B cell (primary cell): ENCODE data around the gene HS3ST3B1. TPM values are rescaled to one million over a fixed set of nuclear protein-coding genes. Genes with fewer than 3 reads are reported as not detected.
A peak's percentile ranks its signal among the peaks of the same experiment; 100 is the strongest.

ENCODE experiments used
- ATAC-seq: fragments of 200-7000 bp; cut with Tn5 transposase; one replicate; pipeline ENCODE4 v1.10.0; 2021; ENCODE audit warnings: low read depth, mild to moderate bottlenecking, moderate number of reproducible peaks, moderate library complexity
- CTCF ChIA-PET: fragments of 350-600 bp; sonication (Branson Sonifier 250); formaldehyde crosslinking; loops from one replicate; lab custom pipeline; 2021; ENCODE audit warnings: antibody characterized with exemption, inconsistent platforms; lab: Charles Lee
- POLR2A ChIA-PET: fragments of 350-600 bp; sonication (Branson Sonifier 250); formaldehyde crosslinking; loops from one replicate; lab custom pipeline; 2021; ENCODE audit warnings: antibody characterized with exemption; lab: Charles Lee
- DNase-seq: peaks from one replicate; pipeline ENCODE4 v3.0.0; 2013
- H2AFZ ChIP-seq: 2 replicates; pipeline ENCODE4 v1.6.1; 2012; ENCODE audit warnings: mild to moderate bottlenecking, low read depth, low read length; ENCODE audit not compliant: insufficient read depth, poor library complexity, severe bottlenecking
- H3K27ac ChIP-seq, 2 donors: 1 replicate in 1 of 2; 2 replicates in 1 of 2; pipeline ENCODE4 v1.5.1; 2012 to 2013; ENCODE audit warnings: low read length in 2 of 2, mild to moderate bottlenecking in 2 of 2, moderate library complexity in 1 of 2
- H3K27me3 ChIP-seq, 4 experiments: fragments of 200-600 bp in 1 of 4; sonication (generic) in 1 of 4; replicated peaks in 1 of 4; 1 replicate in 2 of 4; 2 replicates in 2 of 4; pipeline versions ENCODE4 v1.6.1 to v1.7.0; 2013 to 2016; ENCODE audit warnings: low read length in 3 of 4, mild to moderate bottlenecking in 2 of 4, mixed read lengths in 1 of 4, moderate library complexity in 1 of 4; ENCODE audit not compliant: insufficient read depth in 4 of 4, control insufficient read depth in 3 of 4; ENCODE audit errors: control extremely low read depth in 1 of 4
- H3K36me3 ChIP-seq, 2 experiments: replicated peaks in 1 of 2; 1 replicate in 1 of 2; 2 replicates in 1 of 2; pipeline versions ENCODE4 v1.6.1 to v1.7.1; 2013; ENCODE audit warnings: low read length in 1 of 2; ENCODE audit not compliant: insufficient read depth in 2 of 2, control insufficient read depth in 1 of 2; ENCODE audit errors: control extremely low read depth in 1 of 2, extremely low read depth in 1 of 2
- H3K4me1 ChIP-seq, 2 donors: fragments of 200-600 bp in 1 of 2; sonication (generic) in 1 of 2; 1 replicate in 1 of 2; 2 replicates in 1 of 2; pipeline versions ENCODE4 v1.5.1 to v1.6.1; 2013 to 2017; ENCODE audit warnings: low read length in 2 of 2; ENCODE audit not compliant: control insufficient read depth in 2 of 2, insufficient read depth in 2 of 2
- H3K4me2 ChIP-seq: replicated peaks from 2 replicates; pipeline ENCODE3; 2012; ENCODE audit warnings: mild to moderate bottlenecking, low read depth, low read length; ENCODE audit not compliant: poor library complexity, severe bottlenecking
- H3K4me3 ChIP-seq, 5 experiments: fragments of 200-600 bp in 1 of 5; sonication (generic) in 1 of 5; 1 replicate in 3 of 5; 2 replicates in 2 of 5; pipeline versions ENCODE4 v1.5.1 to v1.7.0; 2011 to 2016; ENCODE audit warnings: low read length in 4 of 5, mild to moderate bottlenecking in 4 of 5, low read depth in 2 of 5, control low read depth in 1 of 5, moderate library complexity in 1 of 5; ENCODE audit not compliant: insufficient read depth in 1 of 5; ENCODE audit errors: control extremely low read depth in 1 of 5, extremely low read depth in 1 of 5
- H3K79me2 ChIP-seq: fragments of 200-600 bp; sonication (generic); one replicate; pipeline ENCODE4 v1.6.0; 2016; ENCODE audit warnings: low read length; ENCODE audit not compliant: control insufficient read depth, insufficient read depth
- H3K9ac ChIP-seq: fragments of 200-600 bp; sonication (generic); 2 replicates; pipeline ENCODE4 v1.6.1; 2017; ENCODE audit warnings: mild to moderate bottlenecking, low read length, moderate library complexity
- H3K9me3 ChIP-seq, 3 donors: one replicate each; pipeline versions ENCODE4 v1.6.1 to v1.7.1; 2013; ENCODE audit warnings: low read length in 2 of 3; ENCODE audit not compliant: control insufficient read depth in 2 of 3, insufficient read depth in 1 of 3; ENCODE audit errors: control extremely low read depth in 1 of 3
- H4K20me1 ChIP-seq: 2 replicates; pipeline ENCODE4 v1.6.0; 2012; ENCODE audit warnings: mild to moderate bottlenecking, low read length; ENCODE audit not compliant: insufficient read depth, control insufficient read depth, poor library complexity, severe bottlenecking
- H3K27ac Mint-ChIP-seq: one replicate; pipeline ENCODE4 v1.8.0; 2021; ENCODE audit warnings: mixed read lengths
- H3K27me3 Mint-ChIP-seq: one replicate; pipeline ENCODE4 v1.8.0; 2021; ENCODE audit warnings: mixed read lengths
- H3K4me1 Mint-ChIP-seq: one replicate; pipeline ENCODE4 v1.8.0; 2021; ENCODE audit warnings: mixed read lengths
- H3K4me3 Mint-ChIP-seq: one replicate; pipeline ENCODE4 v1.8.0; 2021; ENCODE audit warnings: mixed read lengths
- H3K9me3 Mint-ChIP-seq: one replicate; pipeline ENCODE4 v1.8.0; 2022; ENCODE audit warnings: mixed read lengths; ENCODE audit not compliant: insufficient read depth
- EZH2 ChIP-seq: IDR thresholded peaks from 2 replicates; pipeline ENCODE4 v1.6.1; 2012; ENCODE audit warnings: borderline replicate concordance, low read depth, mild to moderate bottlenecking, moderate library complexity, low read length; ENCODE audit not compliant: insufficient read depth, poor library complexity, severe bottlenecking
- WGBS: methylation state at CpG from one replicate; pipeline ENCODE4 v1.1.5; 2013; ENCODE audit warnings: missing lambda C conversion rate; ENCODE audit not compliant: insufficient coverage; 5-methylcytosine and 5-hydroxymethylcytosine counted together
- intact Hi-C: fragments of 100-400 bp; cut with micrococcal nuclease; formaldehyde crosslinking; loops from one replicate; pipeline ENCODE4 v1.10.0; 2022
- polyA minus RNA-seq: library from RNA; depleted of rRNA, polyadenylated mRNA; stranded (reverse); fragments of >200 nt; gene quantifications from 2 replicates; pipeline ENCODE4 v1.2.3, GENCODE V29; 2012
- polyA plus RNA-seq: library from polyadenylated mRNA; depleted of rRNA; stranded (reverse); fragments of >200 nt; gene quantifications from 2 replicates; pipeline ENCODE4 v1.2.3, GENCODE V29; 2012
- total RNA-seq, 2 donors: library from RNA; stranded (reverse); fragments of 120-200 nt in 1 of 2; gene quantifications; 1 replicate in 1 of 2; 2 replicates in 1 of 2; pipeline versions ENCODE4 v1.2.3 to v1.2.4, GENCODE V29; 2013 to 2022
- TF ChIP-seq, protein P1 (sequence below): fragments of 200-600 bp; IDR thresholded peaks from one replicate; pipeline ENCODE4 v1.8.0; 2022; ENCODE audit warnings: antibody characterized with exemption, mild to moderate bottlenecking

The HS3ST3B1 gene
- 8.4 and 9.0 TPM in 2 replicates for total RNA-seq
- 1.7 TPM for total RNA-seq (2013)
- 0.75 and 1.1 TPM in 2 replicates for polyA plus RNA-seq
- 5.9 and 8.9 TPM in 2 replicates for polyA minus RNA-seq

DNA sequence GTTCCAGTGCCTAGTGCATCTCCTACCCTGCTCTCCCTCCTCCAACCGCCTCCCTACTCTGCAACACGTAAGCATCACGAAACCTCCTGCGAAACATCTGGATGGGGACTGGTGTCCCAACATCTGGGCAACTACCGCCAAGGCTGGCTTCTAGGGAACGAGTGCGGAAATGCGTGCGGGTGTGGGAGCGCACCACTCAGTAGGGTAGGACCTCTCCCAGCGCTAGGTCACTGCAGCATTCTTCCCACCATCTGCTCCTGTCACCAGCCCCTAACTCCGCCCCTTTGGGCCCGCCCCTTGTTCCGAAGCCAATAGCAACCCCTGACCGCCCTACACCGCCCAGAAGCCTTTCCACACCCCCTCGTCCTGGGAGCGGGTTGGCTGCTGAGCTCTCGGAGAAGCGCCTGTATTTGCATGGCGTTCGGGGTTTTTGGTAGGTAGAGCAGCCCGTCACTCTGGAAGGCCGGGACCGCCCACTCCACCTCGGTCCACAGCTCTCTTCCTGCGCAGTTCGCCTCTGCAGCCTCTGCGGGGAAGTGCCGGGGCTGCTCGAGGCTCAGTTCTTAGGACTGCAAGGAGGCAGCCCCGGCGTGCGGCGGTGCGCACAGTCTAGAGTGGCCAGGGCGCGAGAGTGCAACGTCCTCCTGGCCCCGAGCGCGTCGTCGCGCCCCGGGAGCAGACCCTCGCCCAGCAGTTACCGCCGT lies at the start of gene HS3ST3B1:
Gene HS3ST3B1, plus strand, starts transcription at position 507 of the 704 bp plus-strand sequence. CDS start 438 bp downstream, outside the sequence.
- Mint-ChIP-seq H3K27me3 (peaks cover 61% of the 10 kb centered on the region), H3K4me3 (peak within 1 kb of the TSS; percentile 96)
- WGBS = under 1% methylated on average over 46 of the region's 49 CpGs

DNA sequence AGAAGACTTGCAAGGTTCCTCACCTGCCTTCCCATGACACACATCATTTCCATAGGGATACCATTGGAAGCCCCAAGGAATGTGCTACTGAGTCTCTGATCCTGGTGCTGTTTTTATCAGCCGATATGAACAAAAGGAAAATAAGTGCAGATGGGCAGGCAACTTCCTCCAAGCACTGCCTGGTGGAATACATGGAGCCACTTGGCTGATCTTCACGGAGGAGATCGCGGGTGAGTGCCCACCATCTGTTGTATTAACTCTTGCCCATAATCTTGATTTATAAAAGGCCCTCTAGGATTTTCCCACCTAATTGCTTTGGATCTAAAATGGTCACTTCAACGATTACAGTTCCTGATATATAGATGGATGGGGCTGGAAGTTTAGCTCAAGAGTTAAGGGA lies 39.5 kb upstream of the HS3ST3B1 start:
- ChIA-PET CTCF (no interaction called here), POLR2A (no interaction called here)
- no peak for DNase-seq
- Histone ChIP-seq H4K20me1 (no peaks in the 10 kb centered on the region), H2AFZ (no peak overlapping the region), H3K4me3 (no peak overlapping the region), H3K9ac (no peak overlapping the region), H3K27ac (no peak overlapping the region), H3K79me2 (no peaks in the 10 kb centered on the region), H3K36me3 (no peaks in the 10 kb centered on the region), H3K4me1 (no peaks in the 10 kb centered on the region), H3K4me2 (no peak overlapping the region), H3K27me3 (peaks cover 0 to 6% (median under 1%) of the 10 kb centered on the region in 4 experiments), H3K9me3 (peaks cover 0 to 11% (median 0%) of the 10 kb centered on the region in 3 donors)
- no peak overlapping the region for H3K4me3 Mint-ChIP-seq
- intact Hi-C loops = no loop called here
- no peaks in the 10 kb centered on the region for H3K4me1 Mint-ChIP-seq
- no peak for ATAC-seq
- WGBS = 63% methylated on average over 1 of the region's 5 CpGs
- H3K9me3 Mint-ChIP-seq = no peaks in the 10 kb centered on the region
- TF ChIP-seq, protein P1, sequence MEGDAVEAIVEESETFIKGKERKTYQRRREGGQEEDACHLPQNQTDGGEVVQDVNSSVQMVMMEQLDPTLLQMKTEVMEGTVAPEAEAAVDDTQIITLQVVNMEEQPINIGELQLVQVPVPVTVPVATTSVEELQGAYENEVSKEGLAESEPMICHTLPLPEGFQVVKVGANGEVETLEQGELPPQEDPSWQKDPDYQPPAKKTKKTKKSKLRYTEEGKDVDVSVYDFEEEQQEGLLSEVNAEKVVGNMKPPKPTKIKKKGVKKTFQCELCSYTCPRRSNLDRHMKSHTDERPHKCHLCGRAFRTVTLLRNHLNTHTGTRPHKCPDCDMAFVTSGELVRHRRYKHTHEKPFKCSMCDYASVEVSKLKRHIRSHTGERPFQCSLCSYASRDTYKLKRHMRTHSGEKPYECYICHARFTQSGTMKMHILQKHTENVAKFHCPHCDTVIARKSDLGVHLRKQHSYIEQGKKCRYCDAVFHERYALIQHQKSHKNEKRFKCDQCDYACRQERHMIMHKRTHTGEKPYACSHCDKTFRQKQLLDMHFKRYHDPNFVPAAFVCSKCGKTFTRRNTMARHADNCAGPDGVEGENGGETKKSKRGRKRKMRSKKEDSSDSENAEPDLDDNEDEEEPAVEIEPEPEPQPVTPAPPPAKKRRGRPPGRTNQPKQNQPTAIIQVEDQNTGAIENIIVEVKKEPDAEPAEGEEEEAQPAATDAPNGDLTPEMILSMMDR = no peak
- no peak for TF ChIP-seq EZH2
- H3K27me3 Mint-ChIP-seq = peaks cover 34% of the 10 kb centered on the region
- no peak overlapping the region for H3K27ac Mint-ChIP-seq

More for the DNA sequence above, at the start of gene HS3ST3B1:
- Histone ChIP-seq H3K36me3 (no peaks in the 10 kb centered on the region), H3K9ac (peak within 1 kb of the TSS; percentile 70), H3K4me2 (peak within 1 kb of the TSS; percentile 94), H3K4me3 (peak within 1 kb of the TSS; percentile 59 to 76 (median 60)), H3K4me1 (peaks cover 57 to 59% of the 10 kb centered on the region in 2 donors), H3K79me2 (peaks cover 3% of the 10 kb centered on the region), H3K9me3 (peaks cover 0 to 61% (median 5%) of the 10 kb centered on the region in 3 donors), H2AFZ (peak within 1 kb of the TSS; percentile 72), H3K27ac (peak within 1 kb of the TSS; percentile 39 to 64), H4K20me1 (peaks cover 7% of the 10 kb centered on the region), H3K27me3 (peaks cover 0 to 79% (median 46%) of the 10 kb centered on the region in 4 experiments)
- POLR2A ChIA-PET = interaction anchor here (1.0 to 2.7 kb wide), 4 partner anchors 9 to 128 kb away, joined by 3 to 21 read pairs (median 4); no protein-coding TSS in a partner anchor
- intact Hi-C loops = loop anchor here (2.0 to 5.0 kb wide), 3 partner anchors 963 to 1282 kb away; partner anchors contain the start of gene ELAC2
- ATAC-seq (peak; percentile 80), DNase-seq (peak; percentile 95)
- Mint-ChIP-seq H3K4me1 (peaks cover 59% of the 10 kb centered on the region), H3K27ac (peak within 1 kb of the TSS; percentile 94), H3K9me3 (no peaks in the 10 kb centered on the region)
- CTCF ChIA-PET = interaction anchor here (0.9 to 4.7 kb wide), 8 partner anchors 52 to 705 kb away, joined by 3 to 53 read pairs (median 8); no protein-coding TSS in a partner anchor
- TF ChIP-seq EZH2 = no peak
